HG02938 (cell line): ENCODE data around the gene ZFR2.
"Not testable (repeated sequence)": the region's sequence is repeated elsewhere in the genome, so short reads cannot be mapped to it uniquely, and the experiment has no call there.

Experiments
- ATAC-seq: cut with Tn5 transposase; IDR thresholded peaks from one replicate; pipeline ENCODE4 v1.9.1; 2021; ENCODE audit warnings: mild to moderate bottlenecking, moderate library complexity; ENCODE audit not compliant: unreplicated experiment

The ZFR2 gene

DNA sequence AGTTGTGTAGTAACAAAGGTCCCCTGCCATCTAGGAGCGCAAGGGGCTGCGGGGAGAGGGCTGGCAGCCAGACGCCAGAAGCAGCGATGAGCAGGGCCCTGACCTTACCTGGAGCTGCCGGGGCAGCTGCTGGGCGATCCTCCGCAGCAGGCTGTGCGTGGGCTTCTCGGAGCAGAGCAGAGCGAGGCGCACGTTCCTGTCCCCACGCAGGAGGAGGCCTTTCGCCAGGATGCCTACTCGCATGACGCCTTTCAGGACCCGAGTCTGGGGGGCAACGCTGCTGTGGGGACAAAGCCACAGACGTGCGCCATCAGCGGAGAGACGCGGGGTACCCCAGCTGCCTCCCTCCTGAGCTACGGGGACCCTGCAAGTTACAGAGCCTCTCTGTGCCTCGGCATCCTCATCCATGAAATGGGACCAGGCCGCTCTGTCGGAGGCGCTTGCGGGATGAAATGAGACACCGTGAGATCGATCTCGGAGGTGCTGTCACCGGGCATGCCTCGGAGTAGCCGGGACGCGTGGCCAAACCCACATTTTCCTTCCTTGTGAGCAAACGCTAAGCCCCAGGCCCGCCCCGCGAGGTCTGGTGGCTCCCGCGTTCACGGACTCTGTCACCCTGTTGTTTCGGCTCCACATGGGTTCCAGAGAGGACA lies 52.1 kb downstream of the ZFR2 start:
- ATAC-seq, result no peak

GRCh38 chr19:3816148-3816547 lies 52.7 kb downstream of the ZFR2 start:
- not testable (repeated sequence) for ATAC-seq

GRCh38 chr19:3814648-3815047 lies 54.2 kb downstream of the ZFR2 start:
- ATAC-seq, result no peak

DNA sequence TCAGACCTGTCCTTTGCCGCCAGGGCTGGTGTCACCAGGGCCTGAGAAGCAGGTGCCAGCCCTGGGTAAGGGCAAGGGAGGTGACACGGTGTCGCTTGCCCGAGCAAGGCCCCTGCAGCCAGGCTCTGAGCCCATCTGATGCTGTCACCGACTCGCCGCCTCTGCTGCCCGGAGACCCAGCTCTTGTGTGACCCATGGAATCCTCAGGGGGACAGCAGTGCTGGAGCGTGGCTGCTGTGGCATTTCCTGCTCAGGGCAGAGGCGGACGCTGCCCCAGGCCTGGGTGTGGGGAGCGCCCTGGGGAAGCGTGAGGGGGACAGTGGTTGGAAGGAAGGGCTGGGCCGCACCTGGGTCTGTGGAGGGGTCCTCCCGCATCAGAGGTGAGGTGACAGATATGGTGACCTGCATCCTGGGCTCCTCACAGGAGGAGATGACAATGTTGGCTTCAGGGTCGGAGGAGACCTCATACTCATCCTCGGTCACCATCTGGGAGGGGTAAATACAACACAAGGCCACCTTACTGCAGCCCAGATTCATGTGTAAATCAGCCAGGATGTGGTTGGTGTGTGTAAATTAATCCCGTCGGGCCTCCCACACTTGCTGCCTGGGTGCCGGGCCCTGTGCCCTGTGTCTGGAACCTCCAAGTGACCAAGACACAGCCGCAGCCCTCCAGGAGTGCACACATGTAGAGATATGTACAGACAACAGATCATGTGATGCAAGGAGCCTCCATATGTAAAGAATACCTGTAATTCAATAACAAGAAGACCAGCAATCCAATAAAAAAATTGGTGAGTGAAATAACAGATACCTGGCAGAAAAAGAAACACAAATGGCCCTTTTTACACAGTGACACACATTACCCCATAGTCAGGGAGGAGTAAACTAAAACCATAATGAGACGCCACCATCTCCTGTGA lies 55.1 kb downstream of the ZFR2 start:
- no peak for ATAC-seq

DNA sequence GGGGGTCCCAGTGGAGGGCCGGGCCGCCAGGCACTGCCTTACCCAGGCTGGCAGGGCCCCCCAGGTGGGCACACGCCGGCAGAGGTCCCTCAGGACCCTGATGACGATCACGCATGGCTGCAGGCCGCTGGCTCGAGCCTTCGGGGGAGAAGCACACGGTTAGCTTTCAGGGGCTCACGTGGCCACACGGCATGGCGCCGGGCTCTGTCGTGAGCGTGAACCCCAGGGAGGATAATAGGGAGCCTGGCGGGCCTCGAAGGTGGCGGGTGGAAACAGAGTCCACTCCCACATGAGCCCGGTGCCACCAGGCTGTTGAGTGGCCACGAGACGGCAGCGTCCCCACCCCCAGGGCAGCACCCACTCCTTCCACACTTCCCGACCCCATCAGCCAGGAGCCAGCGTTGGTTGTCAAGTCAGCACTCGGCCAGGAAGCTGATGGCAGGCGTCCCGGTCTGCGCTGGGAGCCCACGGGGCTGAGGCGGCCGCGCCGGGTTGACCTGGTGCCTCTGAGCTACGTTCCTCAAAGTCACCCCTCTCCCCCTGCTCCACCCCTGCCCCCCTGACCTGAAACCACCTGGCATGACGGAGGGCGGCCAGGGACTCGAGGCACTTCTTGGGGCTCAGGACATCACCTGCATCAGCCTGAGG lies 58.0 kb downstream of the ZFR2 start:
- no peak for ATAC-seq

DNA sequence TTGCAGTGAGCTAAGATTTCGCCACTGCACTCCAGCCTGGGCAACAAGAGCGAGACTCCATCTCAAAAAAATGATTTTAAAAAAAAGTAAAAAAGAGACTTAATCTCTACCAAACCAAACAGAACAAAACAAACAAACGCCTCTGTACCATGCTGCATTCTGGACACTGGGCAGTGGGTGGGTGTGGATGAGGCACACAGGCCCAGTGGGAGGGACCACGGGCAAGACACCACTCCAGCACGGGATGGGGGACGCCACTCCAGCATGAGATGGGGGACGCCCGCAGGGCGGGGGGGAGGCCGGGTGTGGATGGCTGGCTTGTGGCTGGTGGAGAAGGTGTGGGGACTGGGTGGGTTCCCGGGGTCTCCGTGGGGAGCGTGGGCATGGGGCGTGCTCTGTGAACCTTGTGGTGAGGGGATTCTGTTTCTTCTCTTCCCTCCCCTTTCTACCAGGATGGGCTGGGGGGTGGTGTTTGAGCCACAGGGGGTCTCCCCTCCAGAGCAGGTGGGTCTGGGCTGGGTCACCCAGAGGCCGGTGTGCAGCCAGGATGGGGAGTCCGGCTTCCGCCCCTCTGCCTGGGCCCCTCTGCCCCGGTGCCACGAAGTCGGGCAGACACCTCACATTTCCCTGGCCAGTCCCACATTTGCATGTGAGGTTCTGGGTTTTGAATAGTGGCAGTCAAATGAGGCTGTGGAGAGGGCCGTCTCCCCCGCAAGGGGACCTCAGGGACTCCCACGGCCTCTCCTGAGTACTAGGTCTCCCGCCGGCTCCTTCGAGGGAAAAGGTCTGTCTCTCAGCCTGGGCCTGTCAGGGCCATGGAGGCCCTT lies 58.7 kb downstream of the ZFR2 start:
- ATAC-seq, result no peak

DNA sequence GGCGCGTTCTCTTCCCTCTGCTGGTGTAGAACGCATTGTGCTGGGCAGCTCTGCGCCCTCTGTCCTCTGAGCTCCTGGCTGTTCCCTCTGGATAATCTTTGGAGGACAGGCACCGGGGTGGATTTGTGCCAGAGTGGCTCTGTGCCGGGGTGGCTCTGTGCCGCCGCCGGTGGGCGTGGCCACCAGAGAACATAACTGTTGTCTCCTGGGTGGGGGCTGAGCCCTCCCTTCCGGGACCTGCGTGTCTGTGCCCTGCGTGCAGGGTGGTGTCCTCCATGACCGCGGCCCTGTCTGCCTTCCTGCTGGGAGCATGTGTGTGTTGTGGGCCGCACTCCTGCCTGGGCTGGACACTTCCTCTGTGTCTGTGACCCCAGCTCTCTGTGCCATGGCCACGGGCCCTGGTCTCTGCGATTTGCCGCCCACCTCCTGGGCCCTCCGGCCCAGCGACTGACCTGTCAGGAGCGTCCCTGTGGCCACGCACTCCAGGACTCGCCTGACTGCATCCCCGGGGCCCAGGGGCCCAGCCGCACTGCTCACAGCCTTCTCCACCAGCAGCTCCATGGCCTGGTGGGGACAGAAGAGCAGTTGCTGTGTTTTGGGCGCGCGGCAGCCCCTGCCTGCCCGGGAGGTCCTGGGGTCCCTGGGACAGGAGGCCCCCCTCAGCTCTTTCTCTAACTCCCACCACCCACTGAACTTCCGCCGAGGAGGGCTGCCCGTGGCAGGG lies 60.3 kb downstream of the ZFR2 start:
- ATAC-seq, result no peak

- ATAC-seq, result no peak
These were observed 61.1 kb downstream of the ZFR2 start for GRCh38 chr19:3807574-3808354.

DNA sequence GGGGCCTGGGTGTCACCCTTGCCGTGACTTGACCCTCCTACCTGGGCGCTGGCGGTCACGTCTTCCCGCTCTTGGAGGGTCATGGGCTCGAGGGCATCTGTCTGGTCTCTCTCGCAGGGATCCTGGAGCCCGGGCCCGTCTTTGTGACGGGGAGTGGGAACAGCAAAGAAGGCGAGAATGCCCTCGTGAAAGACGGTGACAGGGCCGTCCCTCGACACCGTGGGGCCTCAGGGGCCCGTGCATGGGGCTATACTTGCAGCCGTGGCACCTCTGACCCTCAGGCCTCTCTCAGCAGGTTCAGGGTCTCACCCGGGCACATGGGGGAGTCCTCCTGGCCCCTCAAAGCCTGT lies 61.7 kb downstream of the ZFR2 start:
- no peak for ATAC-seq

DNA sequence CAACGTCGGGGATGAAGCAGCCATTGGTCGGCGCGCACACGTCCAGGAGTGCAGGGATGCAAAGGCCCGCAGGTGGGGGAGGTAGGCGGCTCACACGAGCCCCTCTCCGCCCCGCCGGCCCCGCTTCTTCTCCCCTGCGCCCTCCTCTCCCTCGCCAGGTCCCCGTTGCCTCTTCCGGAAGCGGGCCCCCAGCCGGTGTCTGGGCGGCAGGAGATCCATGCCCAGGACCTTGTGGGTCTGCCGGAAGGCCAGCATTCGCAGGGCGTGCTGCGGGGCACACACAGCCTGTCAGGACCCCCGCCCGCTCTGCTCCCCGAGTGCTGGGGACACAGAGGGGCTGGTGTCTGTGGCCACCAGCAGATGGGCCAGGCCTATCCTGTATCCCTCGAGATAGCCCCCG lies 63.0 kb downstream of the ZFR2 start:
- no peak for ATAC-seq

DNA sequence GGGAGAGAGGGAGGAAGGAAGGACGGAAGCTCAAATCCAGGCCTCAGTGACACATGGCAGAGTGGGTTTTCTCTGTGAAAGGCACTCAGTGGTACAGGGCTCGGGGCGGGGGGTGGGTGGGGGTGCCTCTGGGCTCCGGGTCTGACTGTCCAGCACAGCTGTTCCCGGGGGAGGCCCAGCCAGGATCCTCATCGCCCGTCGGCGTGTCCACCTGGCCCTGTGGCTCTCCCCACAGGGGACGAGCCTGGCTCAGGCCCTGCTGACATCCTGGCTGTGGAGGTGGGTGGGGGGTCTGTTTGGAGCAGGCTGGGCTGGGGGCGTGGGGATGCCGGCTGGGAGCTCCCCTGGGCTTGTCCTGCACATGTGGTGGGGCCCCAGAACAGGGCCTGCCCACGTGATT lies 64.4 kb downstream of the ZFR2 start:
- ATAC-seq, result no peak

DNA sequence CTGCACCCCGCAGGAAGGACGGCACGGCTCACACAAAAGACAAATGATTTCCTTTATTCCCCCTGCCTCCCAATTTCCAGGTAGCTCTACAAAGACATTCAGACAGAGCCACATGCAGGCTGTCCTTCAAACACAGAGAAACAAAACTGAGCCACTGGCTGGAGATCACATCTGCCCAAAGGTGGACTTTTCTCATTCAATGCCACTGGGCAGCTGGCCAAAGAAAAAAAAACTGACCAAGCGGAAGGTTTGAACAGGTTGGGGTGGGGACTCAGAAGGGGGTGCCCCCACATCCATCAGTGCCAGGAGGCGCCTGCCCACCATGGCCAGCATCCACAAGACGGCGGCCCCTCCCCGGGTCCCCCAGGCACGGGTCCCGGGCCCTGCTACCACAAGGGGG lies 64.9 kb downstream of the ZFR2 start:
- ATAC-seq, result no peak

- ATAC-seq, result no peak
These were observed 65.5 kb downstream of the ZFR2 start for GRCh38 chr19:3803114-3803888.

- no peak for ATAC-seq
These were observed 67.3 kb downstream of the ZFR2 start for GRCh38 chr19:3801412-3802096.

DNA sequence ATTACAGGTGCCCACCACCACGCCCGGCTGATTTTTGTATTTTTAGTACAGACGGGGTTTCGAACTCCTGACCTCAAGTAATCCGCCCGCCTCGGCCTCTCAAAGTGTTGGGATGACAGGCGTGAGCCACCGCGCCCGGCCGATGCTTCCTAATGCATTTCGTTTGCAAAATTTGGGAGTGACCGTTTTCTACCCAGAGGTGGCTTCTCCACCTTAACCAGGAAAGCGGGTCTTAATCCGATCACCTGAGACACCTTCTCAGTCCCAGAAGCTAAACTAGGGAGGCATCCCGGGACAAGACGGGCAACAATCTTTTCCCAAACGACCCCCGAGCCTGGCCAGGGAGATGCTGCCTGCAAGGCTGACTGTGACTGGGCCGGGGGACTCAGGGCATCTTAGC lies 67.8 kb downstream of the ZFR2 start:
- ATAC-seq, result no peak

GRCh38 chr19:3798137-3798536 lies 70.7 kb downstream of the ZFR2 start:
- no peak for ATAC-seq

DNA sequence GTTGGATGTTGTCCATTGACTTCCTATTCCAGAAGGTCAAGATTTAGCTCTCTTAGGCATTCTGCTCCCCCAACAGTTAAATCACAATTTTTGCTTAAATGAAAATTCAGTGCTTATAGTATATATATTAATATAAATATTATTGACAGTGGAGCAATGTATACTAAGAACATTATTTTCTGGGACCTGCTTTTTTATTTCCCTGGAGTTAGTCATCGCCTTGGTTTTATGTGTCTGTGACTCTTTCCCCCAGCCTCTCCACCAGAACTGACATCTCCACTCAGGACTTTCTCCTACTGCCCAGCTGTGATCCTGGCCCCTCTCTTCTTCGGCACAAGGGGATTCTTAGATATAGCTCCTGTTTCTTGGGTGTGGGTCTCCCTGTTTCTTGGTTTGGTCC lies 72.5 kb downstream of the ZFR2 start:
- no peak for ATAC-seq

GRCh38 chr19:3793799-3794198 lies 75.0 kb downstream of the ZFR2 start:
- ATAC-seq, result no peak
